ENCODE data around the gene PSIP1. TPM values are rescaled to one million over a fixed set of nuclear protein-coding genes. Genes with fewer than 3 reads are reported as not detected.
"Not testable (repeated sequence)": the region's sequence is repeated elsewhere in the genome, so short reads cannot be mapped to it uniquely, and the experiment has no call there.

The PSIP1 gene
- total RNA-seq: 10 to 100 TPM; 23.6 to 29.1 TPM
- long read RNA-seq, partial matches to known transcripts: 2 of 4 reads
- long read RNA-seq, other reads (novel, unspliced or antisense): 1 of 4 reads

DNA sequence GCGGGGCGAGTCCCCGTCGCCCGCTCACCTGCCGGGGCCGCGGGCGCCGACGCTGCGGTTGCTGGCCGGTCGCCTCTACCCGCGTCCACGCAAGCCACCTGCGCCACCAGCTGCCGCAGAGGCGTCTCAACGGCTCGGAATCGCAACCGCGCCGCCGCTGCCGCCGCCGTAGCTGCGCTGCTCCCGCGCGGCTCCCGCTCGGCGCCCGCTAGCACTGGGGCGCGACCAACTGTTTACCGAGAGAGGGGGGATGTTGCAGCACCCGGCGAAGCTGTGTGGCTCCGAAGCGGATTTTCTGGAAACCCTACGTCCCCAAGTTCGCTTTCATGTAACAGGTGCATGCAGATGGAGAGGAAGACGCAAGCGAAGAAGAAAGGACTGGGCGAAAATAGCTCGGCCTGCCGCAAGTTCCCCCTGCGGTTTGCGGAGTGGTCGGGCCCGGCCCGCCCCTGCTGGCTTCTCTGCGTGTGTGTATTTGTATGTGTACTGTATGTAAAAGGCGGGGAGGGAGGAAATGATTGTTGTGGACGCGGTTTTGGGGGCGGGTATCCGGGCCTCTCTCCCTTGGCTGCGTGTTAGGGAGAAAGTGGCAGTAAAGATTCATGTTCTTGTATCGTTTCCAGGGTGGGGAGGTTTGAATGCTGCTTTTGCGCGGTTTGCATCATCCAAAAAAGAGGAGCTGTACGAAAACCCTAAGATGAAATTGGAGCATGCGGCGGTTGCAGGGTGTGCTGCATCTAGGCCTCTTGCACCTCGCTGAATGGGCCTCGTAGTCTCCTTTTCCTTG is at the start of gene PSIP1:
Gene PSIP1 (minus strand): TSS at position 182 of the 787 bp plus-strand sequence. CDS start 782 bp downstream, outside the sequence.
- intact Hi-C loops (cut with DNase I): loop anchor here in 1 of 2 donors (2.0 kb wide), 1 partner anchor 42 kb away; the partner anchor contains the start of gene CCDC171

DNA sequence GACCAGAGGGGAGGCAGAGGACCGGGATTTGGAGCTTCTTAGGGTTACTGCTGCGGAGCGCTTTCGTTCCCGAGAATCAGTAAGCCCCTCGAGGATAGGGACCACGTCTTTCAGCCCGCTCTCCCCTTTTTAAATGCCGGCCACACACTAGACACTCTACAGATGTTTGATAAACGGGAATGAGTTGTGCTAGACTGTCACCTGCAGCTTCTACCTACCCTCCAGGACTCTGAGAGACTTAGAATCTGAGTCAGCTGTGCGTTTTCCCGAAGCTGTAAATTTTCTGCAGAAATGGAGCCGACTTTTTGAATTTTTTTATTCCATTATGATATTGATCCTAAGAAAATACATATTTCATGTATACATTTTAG is 42.7 kb upstream of the PSIP1 start:
- ATAC-seq (no peak), DNase-seq (no peak)
- intact Hi-C loops (cut with DNase I): loop anchor here in 1 of 2 donors (2.0 kb wide), 1 partner anchor 43 kb away; the partner anchor contains the start of gene PSIP1

More for the DNA sequence above, at the start of gene PSIP1:
- DNase-seq (peak; percentile 80), ATAC-seq (peak; percentile 92 to 94)

DNA sequence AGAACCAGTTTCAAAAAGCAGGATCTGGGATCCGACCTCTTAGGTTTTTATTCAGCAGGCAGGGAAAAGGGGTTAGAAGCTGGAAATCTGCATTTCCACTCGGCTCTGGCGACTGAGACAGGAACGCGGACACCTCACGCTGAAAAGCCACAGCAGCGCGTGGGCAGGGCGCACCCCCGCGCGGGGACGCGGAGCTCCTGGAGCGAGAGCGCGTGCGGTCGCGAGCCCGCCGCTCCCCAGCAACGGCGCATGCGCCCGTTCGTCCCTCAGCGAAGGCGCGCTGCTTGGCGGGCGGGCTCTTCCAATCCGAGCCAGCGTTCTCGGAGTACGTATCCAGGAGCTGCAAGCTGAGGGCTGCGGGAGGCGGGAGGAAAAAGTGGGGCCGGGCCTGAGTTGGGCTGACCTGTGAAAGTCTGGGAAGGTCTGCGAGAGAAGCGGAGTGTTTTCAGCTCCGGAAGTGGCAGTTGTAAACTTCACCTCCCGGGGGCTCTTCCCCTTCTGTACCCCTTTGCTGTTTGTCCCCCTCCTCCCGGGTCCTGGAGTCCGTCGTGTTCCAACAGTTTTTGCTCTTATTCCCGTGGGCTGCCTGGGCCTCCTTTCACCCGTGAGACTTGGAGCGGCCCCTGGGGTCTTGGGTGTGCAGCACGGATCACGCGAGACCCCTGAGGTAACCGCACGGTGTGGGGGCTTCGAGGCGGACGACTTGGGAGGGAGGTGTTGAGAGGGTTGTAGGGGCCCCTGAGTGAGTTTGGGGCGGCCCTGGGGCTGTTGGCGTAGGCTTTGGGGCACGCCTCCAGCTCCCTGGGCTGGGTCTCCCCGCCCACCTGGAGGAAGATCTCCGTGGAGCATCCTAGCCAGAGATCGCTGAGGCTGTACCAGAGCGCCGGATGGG is 42.1 kb upstream of the PSIP1 start, which contains the start of gene CCDC171:
Gene CCDC171 (plus strand): TSS at position 408 of the 892 bp plus-strand sequence. CDS start 11,046 bp downstream, outside the sequence.
- intact Hi-C loops (cut with DNase I): loop anchor here in 1 of 2 donors (2.0 kb wide), 1 partner anchor 42 kb away; the partner anchor contains the start of gene PSIP1
- peak; percentile 95 for DNase-seq
- ATAC-seq: peak; percentile 99

DNA sequence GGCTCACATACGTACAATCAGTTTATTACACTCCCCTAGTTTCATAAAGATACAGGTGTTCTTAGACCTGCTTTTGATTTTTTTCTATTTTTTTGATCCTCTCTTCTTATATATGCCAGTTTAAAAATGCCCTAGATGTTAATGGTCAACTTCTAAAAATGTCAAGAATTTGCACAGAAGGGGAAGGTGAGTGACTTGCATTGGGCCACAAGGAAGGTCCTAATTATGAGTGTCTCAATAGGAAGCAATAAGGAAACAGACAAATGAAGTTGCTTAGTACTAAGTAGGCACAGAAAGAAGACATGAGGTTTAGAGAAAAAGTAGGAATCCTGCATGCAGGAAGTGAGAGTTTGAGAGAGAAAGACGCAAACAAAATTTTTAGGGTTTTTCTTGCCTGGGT is 38.8 kb upstream of the PSIP1 start:
- intact Hi-C loops (cut with DNase I): no loop called here
- ATAC-seq: no peak
- no peak for DNase-seq

DNA sequence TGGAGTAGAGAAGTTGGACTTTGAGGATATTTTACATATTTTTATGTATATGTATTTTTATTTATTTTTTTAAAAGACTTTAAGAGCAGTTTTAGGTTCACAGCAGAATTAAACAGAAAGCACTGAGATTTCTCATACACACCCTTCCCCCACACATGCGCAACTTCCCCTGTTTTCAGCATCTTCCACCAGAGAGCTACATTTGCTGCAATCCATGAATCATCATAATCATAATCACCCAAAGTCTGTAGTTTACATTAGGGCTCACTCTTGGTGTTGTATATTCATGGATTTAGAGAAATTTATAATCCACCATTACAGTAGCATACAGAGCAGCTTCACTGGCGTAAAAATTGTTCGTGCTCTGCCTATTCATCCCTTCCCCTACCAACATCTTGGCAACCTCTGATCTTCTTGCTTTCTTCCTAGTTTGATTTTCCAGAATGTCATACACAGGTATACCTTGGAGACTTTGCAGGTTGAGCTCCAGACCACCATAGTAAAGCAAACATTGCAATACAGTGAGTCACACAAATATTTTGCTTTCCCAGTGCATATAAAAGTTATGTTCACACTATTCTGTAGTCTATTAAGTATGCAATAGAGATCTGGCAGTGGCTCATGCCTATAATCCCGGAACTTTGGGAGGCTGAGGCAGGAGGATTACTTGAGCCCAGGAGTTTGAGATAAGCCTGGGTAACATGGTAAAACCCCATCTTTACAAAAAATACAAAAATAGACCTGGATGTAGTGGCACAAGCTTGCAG is 32.5 kb upstream of the PSIP1 start:
- intact Hi-C loops (cut with DNase I): no loop called here
- no peak for DNase-seq
- no peak for ATAC-seq

DNA sequence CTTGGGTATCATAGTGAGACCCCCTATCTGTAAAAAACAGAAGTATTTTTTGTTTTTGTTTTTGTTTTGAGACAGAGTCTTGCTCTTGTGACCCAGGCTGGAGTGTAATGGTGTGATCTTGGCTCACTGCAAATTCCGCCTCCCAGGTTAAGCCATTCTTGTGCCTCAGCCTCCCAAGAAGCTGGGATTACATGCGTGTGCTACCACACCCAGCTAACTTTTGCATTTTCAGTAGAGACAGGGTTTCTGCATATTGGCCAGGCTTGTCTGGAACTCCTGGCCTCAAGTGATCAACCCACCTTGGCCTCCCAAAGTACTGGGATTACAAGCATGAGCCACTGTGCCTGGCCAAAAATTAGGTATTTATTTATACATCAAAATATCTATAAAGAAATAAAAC is 31.9 kb upstream of the PSIP1 start:
- ATAC-seq (no peak), DNase-seq (no peak)
- intact Hi-C loops (cut with DNase I): no loop called here

DNA sequence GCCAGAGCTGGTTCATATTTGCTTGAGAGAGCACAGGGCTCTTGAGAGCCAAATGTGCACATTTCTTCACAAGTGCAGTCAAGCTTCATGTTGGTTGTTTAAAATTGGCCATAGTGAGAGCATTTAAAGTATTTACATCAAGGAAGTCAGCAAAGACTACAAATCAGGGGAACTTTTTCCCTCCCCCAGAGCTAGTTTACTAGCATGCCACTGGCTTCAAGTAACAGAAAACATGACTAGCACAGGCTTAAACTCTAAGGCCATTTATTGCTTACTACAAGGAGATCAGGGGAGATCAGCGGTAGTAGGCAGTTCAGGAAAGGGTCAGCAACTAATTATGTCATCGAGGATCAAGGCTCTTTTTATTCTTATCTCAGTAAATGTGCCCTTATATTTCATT is 31.1 kb upstream of the PSIP1 start:
- DNase-seq (no peak), ATAC-seq (no peak)
- intact Hi-C loops (cut with DNase I): no loop called here

DNA sequence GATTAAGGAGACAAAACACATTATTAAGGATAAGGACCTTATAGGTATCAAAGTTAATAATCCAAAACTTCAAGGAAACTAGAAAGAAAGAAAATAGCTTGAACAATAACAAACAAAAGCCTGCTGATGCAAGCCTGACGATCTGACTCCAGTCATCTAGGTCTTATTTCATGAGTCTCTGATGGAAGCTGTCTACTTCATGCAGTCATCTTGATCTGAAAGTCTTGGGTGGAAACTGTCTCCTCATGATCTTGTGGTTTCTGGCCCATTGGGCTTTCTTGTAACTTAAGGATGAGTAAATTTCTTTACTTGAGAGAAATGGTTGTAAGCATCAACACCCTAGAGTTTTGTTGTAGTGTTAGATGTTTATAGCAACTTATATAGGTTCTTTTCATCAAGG is 20.6 kb upstream of the PSIP1 start:
- intact Hi-C loops (cut with DNase I): no loop called here
- DNase-seq: no peak
- no peak for ATAC-seq

DNA sequence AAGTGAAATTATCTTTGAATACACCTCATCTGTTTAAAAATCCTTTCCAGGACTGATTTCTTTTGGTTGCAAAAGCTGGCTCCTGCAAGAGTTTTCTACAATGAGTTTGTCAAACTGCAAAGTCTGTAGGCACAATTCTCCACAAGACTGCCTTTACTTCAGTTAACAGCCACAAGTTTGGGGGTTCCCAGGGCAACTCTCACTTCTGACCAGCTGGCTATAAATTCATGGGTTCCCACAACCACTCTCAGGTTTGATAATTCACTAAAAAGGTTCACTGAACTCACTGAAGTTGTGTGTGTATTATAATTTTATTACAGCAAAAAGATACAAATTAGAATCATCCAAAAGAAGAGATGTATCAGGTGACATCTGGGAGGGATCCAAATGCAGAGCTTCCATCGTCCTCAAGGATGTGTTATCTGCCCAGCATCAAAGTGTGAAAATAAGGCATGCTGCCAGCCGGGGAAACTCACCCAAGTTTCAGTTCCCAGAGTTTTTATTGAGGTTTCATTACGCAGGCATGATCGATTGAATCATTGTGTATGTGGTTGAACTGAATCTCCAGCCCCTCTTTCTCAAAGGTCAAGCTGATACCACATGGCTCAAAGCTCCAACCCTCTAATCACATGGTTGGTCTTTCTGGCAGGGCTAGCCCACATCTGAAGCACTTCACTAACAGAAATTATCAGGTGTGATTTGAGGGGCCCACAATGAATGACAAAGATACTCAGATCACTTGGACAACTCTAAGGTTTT is 19.0 kb upstream of the PSIP1 start:
- DNase-seq (no peak), ATAC-seq (no peak)
- intact Hi-C loops (cut with DNase I): no loop called here

DNA sequence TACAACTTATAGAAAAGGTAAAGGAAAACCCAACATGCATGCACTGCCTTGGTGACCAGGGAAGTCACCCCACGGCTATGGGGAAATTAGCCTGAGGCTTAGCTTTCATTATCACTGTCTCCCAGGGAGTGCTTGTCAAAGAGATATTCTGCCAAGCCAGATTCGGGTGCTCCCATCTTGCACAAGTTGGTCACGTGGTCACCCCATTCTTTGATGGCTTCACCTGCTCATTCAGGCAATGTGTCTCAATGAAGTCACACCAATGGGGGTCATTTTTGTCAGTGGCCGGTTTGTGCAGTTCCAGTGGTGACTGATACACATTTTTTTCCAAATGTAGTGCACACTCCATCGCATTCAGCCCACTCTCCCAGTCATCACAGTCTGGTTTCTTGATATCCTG is 16.3 kb upstream of the PSIP1 start:
- intact Hi-C loops (cut with DNase I); DNase-seq; ATAC-seq: not testable (repeated sequence)

DNA sequence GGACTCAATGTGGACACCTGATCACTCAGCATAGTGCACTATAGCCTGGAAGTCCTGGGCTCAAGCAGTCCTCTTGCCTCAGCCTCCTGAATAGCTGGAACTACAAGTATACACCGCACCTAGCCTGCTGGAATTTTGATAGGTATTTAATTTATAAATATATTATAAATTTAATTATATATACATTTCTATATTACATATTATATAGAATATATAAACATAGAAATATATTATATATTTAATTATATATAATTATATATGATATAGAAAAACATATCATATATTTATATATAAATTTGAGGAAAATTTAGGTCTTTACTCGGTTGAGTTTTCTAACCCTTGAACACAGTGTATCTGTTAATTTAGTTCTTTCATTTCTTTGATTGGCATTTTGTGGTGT is 15.2 kb upstream of the PSIP1 start:
- intact Hi-C loops (cut with DNase I): no loop called here
- ATAC-seq (no peak), DNase-seq (no peak)

DNA sequence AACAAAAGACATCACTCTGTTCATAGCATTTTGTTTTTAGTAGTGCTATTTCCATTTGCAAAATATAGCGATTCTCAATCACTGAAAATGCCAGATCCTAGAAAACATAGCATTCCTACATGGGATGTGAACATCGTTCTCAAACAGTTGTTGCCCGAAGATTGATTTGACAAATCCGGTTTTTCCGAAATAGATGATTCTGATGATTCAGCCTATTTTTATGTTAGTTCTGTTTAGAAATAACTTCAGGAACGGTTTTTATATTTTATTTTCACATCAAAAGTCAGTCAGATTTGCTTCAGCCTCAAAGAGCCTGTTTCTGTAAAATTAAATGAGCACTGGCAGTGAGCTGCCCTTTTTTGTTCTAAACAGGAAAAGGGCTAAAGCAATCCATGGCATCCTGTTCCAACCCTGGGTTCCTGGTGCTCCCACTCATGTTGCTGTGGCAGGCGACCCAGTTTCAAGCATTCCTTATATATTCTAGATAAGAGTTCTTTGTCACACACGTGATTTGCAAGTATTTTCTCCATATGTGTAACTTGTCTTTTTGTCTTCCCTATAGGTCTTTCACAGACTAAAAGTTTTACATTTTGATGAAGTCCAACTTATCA is 14.2 kb upstream of the PSIP1 start:
- DNase-seq: no peak
- ATAC-seq: no peak
- intact Hi-C loops (cut with DNase I): no loop called here

DNA sequence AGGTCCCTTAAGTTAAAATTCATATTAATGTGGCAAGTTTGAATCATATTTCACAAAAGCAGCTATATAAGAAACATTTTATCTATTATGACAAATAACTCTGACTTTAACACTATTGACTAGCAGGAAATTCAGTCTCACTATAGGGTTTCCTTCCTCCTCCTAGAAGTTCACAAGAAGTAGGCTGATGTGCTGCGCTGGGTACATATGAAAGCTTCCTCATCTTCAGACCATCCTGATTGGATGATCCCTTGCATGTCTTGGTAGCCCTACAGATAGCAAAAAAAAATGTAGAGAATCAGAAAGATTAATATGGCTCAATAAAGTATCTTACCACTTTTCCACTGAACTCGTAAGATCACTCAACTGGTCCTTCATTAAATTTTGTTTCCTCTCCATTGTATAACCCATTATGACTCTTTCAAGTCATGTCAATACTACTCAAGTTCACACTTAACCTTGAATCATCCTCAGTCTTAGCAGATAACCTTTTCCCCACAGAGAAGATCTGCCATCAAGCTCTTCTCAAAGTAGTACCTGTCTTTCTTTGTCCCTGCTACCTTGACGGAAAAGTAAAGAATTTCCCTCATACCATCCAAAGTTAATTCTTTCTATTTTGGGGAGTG is 11.5 kb upstream of the PSIP1 start:
- DNase-seq: no peak
- ATAC-seq: no peak
- intact Hi-C loops (cut with DNase I): no loop called here

DNA sequence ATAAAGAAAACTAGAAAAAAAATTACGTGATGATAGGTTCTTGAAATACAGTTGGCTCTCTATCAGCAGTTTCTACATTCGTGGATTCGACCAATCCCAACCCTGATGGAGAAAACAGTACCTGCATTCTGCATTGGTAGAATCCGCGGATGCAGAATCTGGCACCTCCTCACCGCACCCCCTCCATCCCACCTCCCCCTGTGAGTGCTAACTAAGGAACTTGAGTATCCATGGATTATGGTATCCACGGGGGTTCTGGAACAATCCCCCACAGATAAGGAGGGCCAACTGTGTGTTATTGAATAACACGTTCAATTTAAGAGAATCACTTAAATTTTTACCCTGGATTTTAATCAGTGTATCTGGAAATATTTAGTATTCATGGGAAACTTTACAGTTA is 10.5 kb upstream of the PSIP1 start:
- DNase-seq (no peak), ATAC-seq (no peak)
- intact Hi-C loops (cut with DNase I): no loop called here

DNA sequence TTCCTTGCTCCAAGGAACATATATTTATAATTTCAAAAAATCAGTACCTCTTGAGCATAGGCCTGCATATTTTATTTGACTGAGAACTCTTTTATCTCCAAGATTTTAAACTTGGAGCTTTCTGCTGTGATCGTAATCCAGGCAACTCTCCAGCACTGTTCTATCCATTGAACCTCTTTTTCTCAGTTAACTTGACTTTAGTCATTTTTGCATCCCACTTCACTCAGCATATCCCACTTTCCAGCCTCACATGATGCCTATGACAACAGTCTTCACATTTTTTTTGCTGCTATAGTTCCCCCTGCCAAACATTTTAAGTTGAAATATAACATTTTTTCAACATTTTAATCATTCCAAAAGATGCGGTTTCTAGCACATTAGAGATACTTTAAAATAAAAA is 9.1 kb upstream of the PSIP1 start:
- no peak for DNase-seq
- intact Hi-C loops (cut with DNase I): no loop called here
- no peak for ATAC-seq

DNA sequence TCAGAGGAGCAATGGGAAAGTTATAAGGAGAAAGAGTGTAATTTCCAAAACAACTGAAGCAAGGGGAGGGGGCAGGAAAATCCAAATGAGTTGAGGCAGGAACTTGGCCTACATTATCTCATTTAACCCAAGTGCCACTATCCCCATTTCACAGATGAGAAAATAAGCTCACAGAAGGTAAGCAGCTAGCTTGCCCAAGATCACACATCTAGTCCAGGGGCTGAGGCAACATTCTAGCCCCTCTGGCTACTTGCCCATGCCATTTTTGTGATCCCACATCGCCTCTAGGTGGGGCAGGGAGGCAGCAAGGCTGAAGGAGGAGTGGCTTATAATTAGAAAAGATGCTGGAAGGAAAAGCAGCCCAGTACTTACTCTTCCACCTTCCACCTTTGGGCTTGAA is 2.6 kb upstream of the PSIP1 start:
- intact Hi-C loops (cut with DNase I): no loop called here

DNA sequence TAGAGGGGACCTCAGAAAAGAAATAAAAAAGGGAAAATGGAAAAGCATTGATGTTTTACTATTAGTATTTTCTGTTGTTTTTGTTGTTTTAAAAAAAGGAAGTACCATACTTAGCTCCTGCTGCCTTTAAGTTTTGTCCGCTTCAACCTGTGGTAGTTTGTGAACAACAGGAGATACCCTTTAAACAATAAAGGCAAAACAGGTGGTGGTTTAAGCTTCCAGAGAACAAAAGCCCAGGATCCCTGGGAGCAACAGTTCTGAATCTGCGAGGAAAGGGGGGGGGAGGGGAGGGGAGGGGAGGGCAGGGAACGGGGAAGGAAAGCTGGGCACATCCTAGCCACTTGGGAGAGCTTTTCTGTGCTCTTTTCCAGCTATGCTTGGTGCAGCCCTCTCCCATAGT is 2.1 kb upstream of the PSIP1 start:
- DNase-seq (no peak), ATAC-seq (no peak)
- intact Hi-C loops (cut with DNase I): no loop called here

More for the DNA sequence above, 2.6 kb upstream of the PSIP1 start:
- ATAC-seq (no peak), DNase-seq (no peak)

DNA sequence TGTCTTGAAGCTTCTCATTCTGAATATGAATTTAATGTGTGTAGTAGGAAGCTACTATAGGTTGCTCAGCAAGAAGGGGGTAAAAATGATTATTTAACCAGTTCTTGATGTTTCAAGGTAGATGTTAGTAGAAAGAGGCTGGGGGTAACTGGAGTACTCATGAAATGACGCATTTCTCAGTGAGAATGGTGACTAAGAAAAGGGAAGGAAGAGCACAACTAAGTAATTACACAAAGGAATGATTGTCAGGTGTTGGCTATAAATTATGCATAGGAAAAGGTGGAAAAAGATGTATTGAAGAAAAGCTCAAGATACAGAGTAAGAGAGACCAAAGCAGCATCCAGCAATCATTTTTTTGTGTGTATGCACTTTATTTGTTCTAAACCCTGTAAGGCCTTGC is 1.4 kb upstream of the PSIP1 start:
- ATAC-seq (no peak), DNase-seq (no peak)
- intact Hi-C loops (cut with DNase I): no loop called here

All from left cardiac atrium (tissue), 4 donors.